ENCODE measurements around the gene AKAP1.

AKAP1 gene

DNA sequence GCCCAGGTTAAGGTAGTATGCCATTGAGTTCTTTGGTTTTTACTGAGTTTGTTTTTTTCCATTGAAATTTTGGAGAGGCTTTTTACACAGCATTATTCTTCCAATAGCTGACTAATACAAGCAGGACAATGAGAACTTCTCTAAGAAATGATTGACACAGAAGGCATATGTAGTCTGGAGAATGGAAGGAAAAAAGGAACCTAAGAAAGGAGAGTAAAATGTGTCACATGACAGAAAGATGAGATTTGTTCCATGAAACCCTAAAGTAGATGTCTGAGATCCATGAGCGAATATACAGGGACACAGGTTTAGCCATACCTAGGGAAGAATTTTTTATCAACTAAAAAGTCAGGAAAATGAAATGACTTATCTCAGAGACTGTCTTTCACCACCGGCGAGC lies 80.7 kb downstream of the AKAP1 start:
- DNase-seq (ENCODE audit: low read depth), result no peak

GRCh38 chr17:57166803-57167202 lies 81.8 kb downstream of the AKAP1 start:
- no peak for DNase-seq (ENCODE audit: low read depth)

DNA sequence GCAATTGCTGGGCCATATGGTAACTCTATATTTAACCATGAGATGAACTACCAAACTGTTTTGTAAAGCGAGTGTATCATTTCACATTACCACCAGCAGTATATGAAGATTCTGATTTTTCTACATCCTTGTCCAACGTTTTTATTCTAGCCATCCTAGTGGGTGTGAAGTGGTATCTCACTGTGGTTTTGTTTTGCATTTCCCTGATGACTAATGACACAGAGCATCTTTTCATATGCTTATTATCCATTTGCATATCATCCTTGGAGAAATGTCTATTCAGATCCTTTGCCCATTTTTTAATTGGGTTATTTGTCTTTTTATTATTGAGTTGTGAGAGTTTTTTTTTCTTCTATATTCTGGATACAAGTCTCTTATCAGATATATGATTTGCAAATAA lies 83.6 kb downstream of the AKAP1 start:
- DNase-seq (ENCODE audit: low read depth), result no peak

GRCh38 chr17:57170866-57171265 lies 85.8 kb downstream of the AKAP1 start:
- no peak for DNase-seq (ENCODE audit: low read depth)
